ENCODE data around the gene ENO3. TPM values are rescaled to one million over a fixed set of nuclear protein-coding genes. Genes with fewer than 3 reads are reported as not detected.
A peak's percentile ranks its signal among the peaks of the same experiment; 100 is the strongest.

ENO3 gene
- total RNA-seq, 1 experiment from 2014 or later: 24.6 TPM

- no peaks in the 10 kb centered on the region for H3K9me3 ChIP-seq (ENCODE audit: control insufficient read depth in 1 of 2, insufficient read depth in 1 of 2, low read depth in 1 of 2, low read length in 2 of 2)
- ATAC-seq (no peak), DNase-seq (ENCODE audit: low read depth, low spot score) (no peak)
- ChIA-PET POLR2A (interaction anchor here (1.3 to 4.7 kb wide), 3 partner anchors 19 to 37 kb away, joined by 3 to 45 read pairs (median 4); partner anchors contain the start of gene SPAG7), CTCF (interaction anchor here (1.0 kb wide), 2 partner anchors 43 to 379 kb away, joined by 3 read pairs; partner anchors contain the start of gene CHRNE), RAD21 (ENCODE audit: low non-redundant PET in 1 of 2, low total read pairs in 2 of 2, uncharacterized antibody in 2 of 2, unreplicated experiment in 2 of 2) (no interaction called here)
- H4K20me1 ChIP-seq (ENCODE audit: insufficient read depth): peaks cover 12% of the 10 kb centered on the region; the same call in 1 of the 2 replicates
- no peaks in the 10 kb centered on the region for H3K27me3 ChIP-seq (ENCODE audit: insufficient read depth, low read length)
- H3K9ac ChIP-seq (ENCODE audit: low read length): peak overlapping the region; percentile 97
- peak overlapping the region; percentile 99 for H3K27ac ChIP-seq (ENCODE audit: low read depth, low read length)
- peaks cover 82% of the 10 kb centered on the region for H3K79me2 ChIP-seq (ENCODE audit: insufficient read depth, low read length)
- H2AFZ ChIP-seq (ENCODE audit: low read depth, low read length, poor library complexity, severe bottlenecking): no peak overlapping the region
- intact Hi-C loops (cut with micrococcal nuclease): loop anchor here (1.0 to 5.0 kb wide), 2 partner anchors 41 to 116 kb away; partner anchors contain the start of gene CAMTA2
- no peaks in the 10 kb centered on the region for H3K9me2 ChIP-seq (ENCODE audit: insufficient read depth)
- peaks cover 9 to 25% of the 10 kb centered on the region in 2 experiments; a peak in 2 of 4 replicates for H3K36me3 ChIP-seq (ENCODE audit: control insufficient read depth in 1 of 2, insufficient read depth in 2 of 2, low read length in 2 of 2)
- H3K4me2 ChIP-seq (ENCODE audit: low read length): peak overlapping the region; percentile 100
- H3K4me3 ChIP-seq (replicated peaks in 1 of 2; ENCODE audit: low read depth in 1 of 2, low read length in 2 of 2): peak overlapping the region; percentile 96 to 97
- H3K4me1 ChIP-seq (ENCODE audit: control insufficient read depth in 1 of 2, insufficient read depth in 2 of 2, low read length in 2 of 2): peaks cover 32 to 68% of the 10 kb centered on the region in 2 experiments
- TF ChIP-seq RAD21 (IDR thresholded peaks at IDR 0.05; ENCODE audit: low read depth) (no peak), POLR2A (IDR thresholded peaks at IDR 0.05; ENCODE audit: borderline replicate concordance, extremely low read depth, insufficient read depth, insufficient read length) (no peak), CEBPB (IDR thresholded peaks at IDR 0.05; ENCODE audit: low read depth) (no peak), FOSL1 (IDR thresholded peaks at IDR 0.05; ENCODE audit: low read depth) (no peak), CBX3 (IDR thresholded peaks at IDR 0.05; ENCODE audit: low read depth) (no peak), EZH2phosphoT487 (IDR thresholded peaks at IDR 0.05; ENCODE audit: borderline replicate concordance) (no peak), ZFX (IDR thresholded peaks at IDR 0.05) (no peak), ZNF274 (IDR thresholded peaks at IDR 0.05; ENCODE audit: low read depth, low read length) (no peak), YY1 (IDR thresholded peaks at IDR 0.05; ENCODE audit: extremely low read depth, insufficient replicate concordance, low read depth, low read length) (no peak), TCF7L2 (IDR thresholded peaks at IDR 0.05; ENCODE audit: borderline replicate concordance, extremely low read depth, insufficient read depth, insufficient read length) (no peak), ZBTB33 (IDR thresholded peaks at IDR 0.05; ENCODE audit: extremely low read depth, insufficient replicate concordance, low read length) (no peak), POLR2AphosphoS5 (IDR thresholded peaks at IDR 0.05; ENCODE audit: low read depth, low read length) (no peak), CTCF (IDR thresholded peaks at IDR 0.05 in 2 of 3, conservative IDR thresholded peaks at IDR 0.05 in 1 of 3; ENCODE audit: borderline replicate concordance in 1 of 3, insufficient read depth in 1 of 3, low read depth in 2 of 3, low read length in 2 of 3) (no peak), REST (IDR thresholded peaks at IDR 0.05; ENCODE audit: low read depth) (no peak), SIN3A (IDR thresholded peaks at IDR 0.05; ENCODE audit: low read depth) (no peak)
- TF ChIP-seq, protein P1, sequence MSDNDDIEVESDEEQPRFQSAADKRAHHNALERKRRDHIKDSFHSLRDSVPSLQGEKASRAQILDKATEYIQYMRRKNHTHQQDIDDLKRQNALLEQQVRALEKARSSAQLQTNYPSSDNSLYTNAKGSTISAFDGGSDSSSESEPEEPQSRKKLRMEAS (IDR thresholded peaks at IDR 0.05): no peak
- TF ChIP-seq, protein P2, sequence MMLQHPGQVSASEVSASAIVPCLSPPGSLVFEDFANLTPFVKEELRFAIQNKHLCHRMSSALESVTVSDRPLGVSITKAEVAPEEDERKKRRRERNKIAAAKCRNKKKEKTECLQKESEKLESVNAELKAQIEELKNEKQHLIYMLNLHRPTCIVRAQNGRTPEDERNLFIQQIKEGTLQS (IDR thresholded peaks at IDR 0.05): no peak
- BruUV-seq (replicated peaks): no TSS peak
Measured at GRCh38 chr17:4945944-4946280, 5.0 kb upstream of the ENO3 start.
